PC-9 (cell line): ENCODE results near the gene LAMB4.

Experiments used
- EZH2 ChIP-seq: fragments of 200-600 bp; sonication (generic); IDR thresholded peaks from 2 replicates; pipeline ENCODE4 v1.8.0; 2017; ENCODE audit warnings: antibody characterized with exemption, low read depth
- TF ChIP-seq, protein P1 (sequence below): fragments of 200-600 bp; sonication (generic); conservative IDR thresholded peaks from 2 replicates; pipeline ENCODE4 v1.6.1; 2017; ENCODE audit warnings: mixed run types, antibody characterized with exemption, mild to moderate bottlenecking, moderate library complexity

DNA sequence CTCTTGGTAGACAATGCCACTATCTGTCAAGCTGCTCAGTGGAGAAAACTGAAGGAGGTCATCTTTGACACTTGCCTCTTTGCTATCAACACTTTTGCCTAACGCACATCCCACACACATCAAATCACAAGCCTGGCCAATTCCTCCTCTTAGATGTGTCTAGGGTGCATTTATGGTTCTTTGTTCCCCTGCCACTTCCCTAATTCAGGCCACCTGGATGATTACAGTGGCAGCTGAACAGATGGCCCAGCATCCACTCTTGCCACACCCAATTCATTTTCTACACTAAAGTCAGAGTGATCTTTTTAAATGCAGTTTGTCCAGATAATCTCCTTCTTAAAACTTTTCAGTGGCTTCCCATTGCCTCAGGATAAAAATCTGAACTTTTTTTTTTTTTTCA lies 58.6 kb downstream of the LAMB4 start:
- TF ChIP-seq, protein P1, sequence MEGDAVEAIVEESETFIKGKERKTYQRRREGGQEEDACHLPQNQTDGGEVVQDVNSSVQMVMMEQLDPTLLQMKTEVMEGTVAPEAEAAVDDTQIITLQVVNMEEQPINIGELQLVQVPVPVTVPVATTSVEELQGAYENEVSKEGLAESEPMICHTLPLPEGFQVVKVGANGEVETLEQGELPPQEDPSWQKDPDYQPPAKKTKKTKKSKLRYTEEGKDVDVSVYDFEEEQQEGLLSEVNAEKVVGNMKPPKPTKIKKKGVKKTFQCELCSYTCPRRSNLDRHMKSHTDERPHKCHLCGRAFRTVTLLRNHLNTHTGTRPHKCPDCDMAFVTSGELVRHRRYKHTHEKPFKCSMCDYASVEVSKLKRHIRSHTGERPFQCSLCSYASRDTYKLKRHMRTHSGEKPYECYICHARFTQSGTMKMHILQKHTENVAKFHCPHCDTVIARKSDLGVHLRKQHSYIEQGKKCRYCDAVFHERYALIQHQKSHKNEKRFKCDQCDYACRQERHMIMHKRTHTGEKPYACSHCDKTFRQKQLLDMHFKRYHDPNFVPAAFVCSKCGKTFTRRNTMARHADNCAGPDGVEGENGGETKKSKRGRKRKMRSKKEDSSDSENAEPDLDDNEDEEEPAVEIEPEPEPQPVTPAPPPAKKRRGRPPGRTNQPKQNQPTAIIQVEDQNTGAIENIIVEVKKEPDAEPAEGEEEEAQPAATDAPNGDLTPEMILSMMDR: no peak
- TF ChIP-seq EZH2: no peak
